Keratinocyte (primary cell): Measurements from ENCODE around the gene RAI1.

Experiments
- CTCF ChIP-seq, 3 experiments: IDR thresholded peaks in 1 of 3; conservative IDR thresholded peaks in 1 of 3; optimal IDR thresholded peaks in 1 of 3; 2 replicates in 2 of 3; 3 replicates in 1 of 3; pipeline versions ENCODE3 to v1.5.1; 2011; ENCODE audit warnings: low read length in 3 of 3, mild to moderate bottlenecking in 3 of 3, moderate library complexity in 2 of 3, control low read depth in 1 of 3, inconsistent platforms in 1 of 3; ENCODE audit not compliant: insufficient read depth in 2 of 3; ENCODE audit errors: extremely low read depth in 1 of 3
- EZH2 ChIP-seq: IDR thresholded peaks from one replicate; pipeline ENCODE4 v1.6.1; 2012; ENCODE audit warnings: inconsistent platforms, mild to moderate bottlenecking, low read length, moderate library complexity

- TF ChIP-seq CTCF (optimal IDR thresholded peaks at IDR 0.05 in 1 of 3, IDR thresholded peaks at IDR 0.05 in 1 of 3, conservative IDR thresholded peaks at IDR 0.05 in 1 of 3; ENCODE audit: extremely low read depth in 1 of 3, insufficient read depth in 2 of 3, low read length in 3 of 3) (no peak), EZH2 (no peak)
Measured at GRCh38 chr17:17817552-17817947, 136.3 kb downstream of the RAI1 start.
